Loucy (cell line): ENCODE results near the gene PNPLA2.

Experiments used
- EZH2phosphoT487 ChIP-seq: fragments of 200-600 bp; IDR thresholded peaks from 2 replicates; pipeline ENCODE4 v1.6.1; 2018; ENCODE audit warnings: antibody characterized with exemption, mild to moderate bottlenecking, moderate library complexity, borderline replicate concordance
- TF ChIP-seq, protein P1 (sequence below): fragments of 200-600 bp; sonication (generic); conservative IDR thresholded peaks from 2 replicates; pipeline ENCODE4 v1.5.1; 2014; ENCODE audit warnings: mild to moderate bottlenecking, antibody characterized with exemption, low read length

- TF ChIP-seq, protein P1, sequence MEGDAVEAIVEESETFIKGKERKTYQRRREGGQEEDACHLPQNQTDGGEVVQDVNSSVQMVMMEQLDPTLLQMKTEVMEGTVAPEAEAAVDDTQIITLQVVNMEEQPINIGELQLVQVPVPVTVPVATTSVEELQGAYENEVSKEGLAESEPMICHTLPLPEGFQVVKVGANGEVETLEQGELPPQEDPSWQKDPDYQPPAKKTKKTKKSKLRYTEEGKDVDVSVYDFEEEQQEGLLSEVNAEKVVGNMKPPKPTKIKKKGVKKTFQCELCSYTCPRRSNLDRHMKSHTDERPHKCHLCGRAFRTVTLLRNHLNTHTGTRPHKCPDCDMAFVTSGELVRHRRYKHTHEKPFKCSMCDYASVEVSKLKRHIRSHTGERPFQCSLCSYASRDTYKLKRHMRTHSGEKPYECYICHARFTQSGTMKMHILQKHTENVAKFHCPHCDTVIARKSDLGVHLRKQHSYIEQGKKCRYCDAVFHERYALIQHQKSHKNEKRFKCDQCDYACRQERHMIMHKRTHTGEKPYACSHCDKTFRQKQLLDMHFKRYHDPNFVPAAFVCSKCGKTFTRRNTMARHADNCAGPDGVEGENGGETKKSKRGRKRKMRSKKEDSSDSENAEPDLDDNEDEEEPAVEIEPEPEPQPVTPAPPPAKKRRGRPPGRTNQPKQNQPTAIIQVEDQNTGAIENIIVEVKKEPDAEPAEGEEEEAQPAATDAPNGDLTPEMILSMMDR: no peak; the same call in 1 of the 2 replicates
- no peak for TF ChIP-seq EZH2phosphoT487
These were observed 24.5 kb downstream of the PNPLA2 start for GRCh38 chr11:843086-843734.
